ENCODE measurements around the gene PTPRG. TPM values are rescaled to one million over a fixed set of nuclear protein-coding genes. Genes with fewer than 3 reads are reported as not detected.

The PTPRG gene
- polyA plus RNA-seq, 1 donor (not counting 4 experiments of a cell fraction or from before 2014, with no cell fraction given), result 12.1 TPM

GRCh38 chr3:61853912-61854311 lies 292.5 kb downstream of the PTPRG start:
- FAIRE-seq (no peak), DNase-seq (ENCODE audit: low read depth, low spot score) (no peak)
- Histone ChIP-seq H3K9ac (ENCODE audit: control insufficient read depth, extremely low read depth, insufficient read depth, low read length) (no peak overlapping the region), H3K4me1 (ENCODE audit: control insufficient read depth, extremely low read depth, insufficient read depth, low read length) (peaks cover 3% of the 10 kb centered on the region), H3K9me3 (ENCODE audit: control insufficient read depth, low read depth, low read length) (no peaks in the 10 kb centered on the region), H3K79me2 (ENCODE audit: control insufficient read depth, insufficient read depth, low read length) (no peaks in the 10 kb centered on the region), H2AFZ (ENCODE audit: control insufficient read depth, low read length) (no peak overlapping the region), H3K36me3 (ENCODE audit: control insufficient read depth in 2 of 2, extremely low read depth in 1 of 2, insufficient read depth in 2 of 2, low read length in 2 of 2) (no peaks in the 10 kb centered on the region), H4K20me1 (ENCODE audit: control insufficient read depth, extremely low read depth, insufficient read depth, low read length) (no peaks in the 10 kb centered on the region), H3K27ac (ENCODE audit: control insufficient read depth, insufficient read depth, low read length) (no peak overlapping the region), H3K4me2 (ENCODE audit: control insufficient read depth, extremely low read depth, insufficient read depth, low read depth, low read length) (no peak overlapping the region), H3K27me3 (ENCODE audit: control insufficient read depth, extremely low read depth, insufficient read depth, low read length) (no peaks in the 10 kb centered on the region), H3K9me1 (ENCODE audit: control insufficient read depth, extremely low read depth, insufficient read depth, low read length) (no peaks in the 10 kb centered on the region), H3K4me3 (ENCODE audit: control insufficient read depth in 2 of 3, extremely low read depth in 1 of 3, insufficient read depth in 2 of 3, low read depth in 1 of 3, low read length in 3 of 3) (no peak overlapping the region)
- no peak for TF ChIP-seq EZH2 (IDR thresholded peaks at IDR 0.05; ENCODE audit: low read length)
- no peak for TF ChIP-seq CTCF (optimal IDR thresholded peaks at IDR 0.05 in 1 of 3, IDR thresholded peaks at IDR 0.05 in 1 of 3, conservative IDR thresholded peaks at IDR 0.05 in 1 of 3; ENCODE audit: extremely low read depth in 1 of 3, insufficient read depth in 2 of 3, low read length in 3 of 3)
- dilution Hi-C loops (cut with MboI; ENCODE audit: extremely low pct_ligation_motif_present, low sequenced_read_pairs), result no loop called here

- Histone ChIP-seq H3K9me3 (ENCODE audit: control insufficient read depth, low read depth, low read length) (no peaks in the 10 kb centered on the region), H4K20me1 (ENCODE audit: control insufficient read depth, extremely low read depth, insufficient read depth, low read length) (no peaks in the 10 kb centered on the region), H3K4me3 (ENCODE audit: control insufficient read depth in 2 of 3, extremely low read depth in 1 of 3, insufficient read depth in 2 of 3, low read depth in 1 of 3, low read length in 3 of 3) (no peak overlapping the region), H3K9ac (ENCODE audit: control insufficient read depth, extremely low read depth, insufficient read depth, low read length) (no peak overlapping the region), H3K27ac (ENCODE audit: control insufficient read depth, insufficient read depth, low read length) (no peak overlapping the region), H3K9me1 (ENCODE audit: control insufficient read depth, extremely low read depth, insufficient read depth, low read length) (no peaks in the 10 kb centered on the region), H3K36me3 (ENCODE audit: control insufficient read depth in 2 of 2, extremely low read depth in 1 of 2, insufficient read depth in 2 of 2, low read length in 2 of 2) (no peaks in the 10 kb centered on the region), H3K4me1 (ENCODE audit: control insufficient read depth, extremely low read depth, insufficient read depth, low read length) (no peaks in the 10 kb centered on the region), H3K4me2 (ENCODE audit: control insufficient read depth, extremely low read depth, insufficient read depth, low read depth, low read length) (no peak overlapping the region), H3K27me3 (ENCODE audit: control insufficient read depth, extremely low read depth, insufficient read depth, low read length) (no peaks in the 10 kb centered on the region), H2AFZ (ENCODE audit: control insufficient read depth, low read length) (no peak overlapping the region), H3K79me2 (ENCODE audit: control insufficient read depth, insufficient read depth, low read length) (no peaks in the 10 kb centered on the region)
- DNase-seq (ENCODE audit: low read depth, low spot score), result no peak
- no peak for FAIRE-seq
- dilution Hi-C loops (cut with MboI; ENCODE audit: extremely low pct_ligation_motif_present, low sequenced_read_pairs), result no loop called here
- TF ChIP-seq EZH2 (IDR thresholded peaks at IDR 0.05; ENCODE audit: low read length), result no peak
- TF ChIP-seq CTCF (optimal IDR thresholded peaks at IDR 0.05 in 1 of 3, IDR thresholded peaks at IDR 0.05 in 1 of 3, conservative IDR thresholded peaks at IDR 0.05 in 1 of 3; ENCODE audit: extremely low read depth in 1 of 3, insufficient read depth in 2 of 3, low read length in 3 of 3), result no peak
Measured at GRCh38 chr3:61855211-61855610, 293.8 kb downstream of the PTPRG start.

Data from keratinocyte (primary cell).